ENCODE results near the gene GRIP2.

GRIP2 gene

DNA sequence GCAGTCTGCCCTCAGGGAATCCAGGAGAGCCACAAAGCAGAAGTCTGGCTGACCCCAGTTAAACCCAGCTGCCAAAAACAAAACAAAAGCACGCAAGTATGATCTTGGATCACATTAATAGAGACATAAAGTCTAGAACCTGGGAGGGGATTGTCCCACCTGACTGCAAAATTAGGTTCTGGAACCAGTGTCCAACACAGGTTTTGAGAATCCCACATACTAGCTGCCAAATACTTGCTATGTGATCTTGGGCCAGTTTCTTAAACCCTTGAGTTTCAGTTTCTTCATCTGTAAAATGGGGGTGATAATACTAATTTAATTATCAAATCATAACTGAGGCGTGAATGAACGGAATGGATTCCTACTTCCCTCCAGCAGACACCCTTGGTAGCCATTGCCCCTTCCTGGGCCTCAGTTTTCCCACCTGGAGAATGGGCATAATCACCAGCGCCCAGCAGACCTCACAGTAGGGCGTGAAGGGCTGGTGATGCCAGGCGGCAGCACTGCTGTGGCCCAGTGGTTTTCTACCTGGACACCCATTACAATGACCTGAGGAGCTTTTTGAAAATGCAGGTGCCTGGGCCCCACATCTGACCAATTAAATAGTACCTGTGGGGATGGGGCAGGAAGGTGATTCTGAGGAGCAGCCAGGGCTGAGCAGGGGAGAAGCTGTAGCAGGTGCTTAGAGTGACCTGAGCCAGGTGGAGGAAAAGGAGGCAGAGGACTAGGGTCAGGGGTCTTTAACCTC lies 32.2 kb downstream of the GRIP2 start:
- Histone ChIP-seq H3K4me3 (ENCODE audit: low read depth, low read length) (no peak overlapping the region), H3K9me3 (ENCODE audit: control insufficient read depth, insufficient read depth, low read depth, low read length) (no peaks in the 10 kb centered on the region; the same call in 1 of the 2 replicates), H3K27ac (ENCODE audit: extremely low read depth, low read depth, low read length) (no peak overlapping the region), H3K4me1 (ENCODE audit: control insufficient read depth, insufficient read depth, low read length) (no peaks in the 10 kb centered on the region), H3K36me3 (ENCODE audit: control insufficient read depth in 2 of 2, insufficient read depth in 1 of 2, low read length in 2 of 2) (no peaks in the 10 kb centered on the region)
- peak; percentile 31; the same call in 1 of the 2 replicates for TF ChIP-seq ZNF664 (tag by site-specific recombination; IDR thresholded peaks at IDR 0.05)
- TF ChIP-seq KLF10 (tag by site-specific recombination; IDR thresholded peaks at IDR 0.05): no peak
- ChIA-PET CTCF (interaction anchor here (0.6 to 2.7 kb wide), 24 partner anchors 8 to 611 kb away, joined by 3 to 34 read pairs (median 5); partner anchors contain the start of gene C3orf20), POLR2A (no interaction called here)

DNA sequence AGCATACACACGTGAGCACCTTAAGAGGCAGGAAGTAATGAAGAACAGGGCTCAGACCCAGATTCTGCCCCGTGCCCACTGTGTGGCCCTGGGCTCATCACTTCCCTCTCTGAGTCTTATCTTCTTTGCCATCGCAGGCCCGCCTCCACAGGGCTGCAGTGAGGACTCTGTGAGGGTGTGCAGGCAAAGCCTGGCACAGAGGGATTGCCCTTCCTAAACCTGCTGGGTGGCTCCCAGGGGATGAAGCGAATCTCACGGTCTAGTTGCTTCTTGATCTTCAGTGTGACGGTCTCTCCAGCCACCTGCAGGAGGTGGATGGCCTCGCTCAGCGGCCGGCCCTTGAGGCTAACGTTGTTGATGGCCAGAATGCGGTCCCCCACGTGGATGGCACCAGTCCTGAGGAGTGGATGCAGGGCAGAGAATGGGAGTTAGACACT lies 32.8 kb downstream of the GRIP2 start:
- Histone ChIP-seq H3K9me3 (ENCODE audit: control insufficient read depth, insufficient read depth, low read depth, low read length) (no peaks in the 10 kb centered on the region; the same call in 1 of the 2 replicates), H3K27ac (ENCODE audit: extremely low read depth, low read depth, low read length) (no peak overlapping the region), H3K36me3 (ENCODE audit: control insufficient read depth in 2 of 2, insufficient read depth in 1 of 2, low read length in 2 of 2) (no peaks in the 10 kb centered on the region), H3K4me1 (ENCODE audit: control insufficient read depth, insufficient read depth, low read length) (no peaks in the 10 kb centered on the region), H3K4me3 (ENCODE audit: low read depth, low read length) (no peak overlapping the region)
- CTCF ChIA-PET: interaction anchor here (2.2 to 2.7 kb wide), 3 partner anchors 10 to 40 kb away, joined by 6 to 34 read pairs (median 14); no protein-coding TSS in a partner anchor
- TF ChIP-seq, protein P1, sequence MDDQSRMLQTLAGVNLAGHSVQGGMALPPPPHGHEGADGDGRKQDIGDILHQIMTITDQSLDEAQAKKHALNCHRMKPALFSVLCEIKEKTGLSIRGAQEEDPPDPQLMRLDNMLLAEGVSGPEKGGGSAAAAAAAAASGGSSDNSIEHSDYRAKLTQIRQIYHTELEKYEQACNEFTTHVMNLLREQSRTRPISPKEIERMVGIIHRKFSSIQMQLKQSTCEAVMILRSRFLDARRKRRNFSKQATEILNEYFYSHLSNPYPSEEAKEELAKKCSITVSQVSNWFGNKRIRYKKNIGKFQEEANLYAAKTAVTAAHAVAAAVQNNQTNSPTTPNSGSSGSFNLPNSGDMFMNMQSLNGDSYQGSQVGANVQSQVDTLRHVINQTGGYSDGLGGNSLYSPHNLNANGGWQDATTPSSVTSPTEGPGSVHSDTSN (CRISPR knock-in tag; IDR thresholded peaks at IDR 0.05): no peak
- no peak for TF ChIP-seq ZNF792 (tag by site-specific recombination; IDR thresholded peaks at IDR 0.05)
- TF ChIP-seq, protein P2, sequence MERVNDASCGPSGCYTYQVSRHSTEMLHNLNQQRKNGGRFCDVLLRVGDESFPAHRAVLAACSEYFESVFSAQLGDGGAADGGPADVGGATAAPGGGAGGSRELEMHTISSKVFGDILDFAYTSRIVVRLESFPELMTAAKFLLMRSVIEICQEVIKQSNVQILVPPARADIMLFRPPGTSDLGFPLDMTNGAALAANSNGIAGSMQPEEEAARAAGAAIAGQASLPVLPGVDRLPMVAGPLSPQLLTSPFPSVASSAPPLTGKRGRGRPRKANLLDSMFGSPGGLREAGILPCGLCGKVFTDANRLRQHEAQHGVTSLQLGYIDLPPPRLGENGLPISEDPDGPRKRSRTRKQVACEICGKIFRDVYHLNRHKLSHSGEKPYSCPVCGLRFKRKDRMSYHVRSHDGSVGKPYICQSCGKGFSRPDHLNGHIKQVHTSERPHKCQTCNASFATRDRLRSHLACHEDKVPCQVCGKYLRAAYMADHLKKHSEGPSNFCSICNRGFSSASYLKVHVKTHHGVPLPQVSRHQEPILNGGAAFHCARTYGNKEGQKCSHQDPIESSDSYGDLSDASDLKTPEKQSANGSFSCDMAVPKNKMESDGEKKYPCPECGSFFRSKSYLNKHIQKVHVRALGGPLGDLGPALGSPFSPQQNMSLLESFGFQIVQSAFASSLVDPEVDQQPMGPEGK (tag by site-specific recombination; IDR thresholded peaks at IDR 0.05): no peak
- no peak for TF ChIP-seq ZBTB17 (tag by site-specific recombination; IDR thresholded peaks at IDR 0.05)
- POLR2A ChIA-PET: no interaction called here

DNA sequence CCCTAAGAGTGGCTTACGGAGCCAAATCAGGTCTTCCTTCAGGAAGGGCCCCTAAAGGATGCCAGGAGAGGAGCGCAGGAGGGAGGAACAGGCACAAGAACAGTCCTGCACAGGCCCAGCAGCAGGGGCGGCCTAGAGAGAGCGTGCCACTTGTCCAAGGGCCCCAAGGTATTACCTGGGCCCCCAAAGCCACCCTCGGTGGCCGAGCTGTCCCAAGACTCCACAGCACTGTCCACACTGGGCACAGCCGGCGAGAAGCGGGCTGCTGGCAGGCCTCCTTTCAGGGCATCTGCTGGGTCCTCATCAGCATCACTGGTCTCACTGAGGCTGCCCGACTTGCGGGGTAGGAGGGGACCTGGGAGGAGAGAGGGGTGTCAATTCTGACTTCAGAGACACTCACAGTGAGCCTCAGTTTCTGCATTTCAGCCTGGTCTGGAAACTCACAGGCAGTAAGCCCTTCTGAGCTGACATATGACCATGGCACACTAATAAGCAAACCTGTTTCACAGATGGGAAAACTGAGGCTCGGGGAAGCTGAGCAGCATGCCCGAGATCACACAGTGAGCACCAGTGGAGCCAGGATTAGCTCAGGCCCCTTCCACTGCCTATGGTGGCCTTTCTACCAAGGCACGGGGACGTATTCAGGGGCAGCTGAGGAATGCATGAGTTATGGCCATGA lies 33.4 kb downstream of the GRIP2 start:
- Histone ChIP-seq H3K4me1 (ENCODE audit: control insufficient read depth, insufficient read depth, low read length) (no peaks in the 10 kb centered on the region), H3K9me3 (ENCODE audit: control insufficient read depth, insufficient read depth, low read depth, low read length) (no peaks in the 10 kb centered on the region; the same call in 1 of the 2 replicates), H3K36me3 (ENCODE audit: control insufficient read depth in 2 of 2, insufficient read depth in 1 of 2, low read length in 2 of 2) (no peaks in the 10 kb centered on the region), H3K4me3 (ENCODE audit: low read depth, low read length) (no peak overlapping the region), H3K27ac (ENCODE audit: extremely low read depth, low read depth, low read length) (no peak overlapping the region)
- CTCF ChIA-PET: interaction anchor here (1.1 to 2.2 kb wide), 2 partner anchors 9 to 41 kb away, joined by 3 to 6 read pairs; no protein-coding TSS in a partner anchor
- POLR2A ChIA-PET: no interaction called here
- no peak for TF ChIP-seq MEIS1 (CRISPR knock-in tag; IDR thresholded peaks at IDR 0.05; ENCODE audit: borderline replicate concordance)
- no peak for TF ChIP-seq ZSCAN16 (tag by site-specific recombination; IDR thresholded peaks at IDR 0.05)
- no peak for TF ChIP-seq ZNF768 (tag by site-specific recombination; IDR thresholded peaks at IDR 0.05)
- no peak for TF ChIP-seq ZNF664 (tag by site-specific recombination; IDR thresholded peaks at IDR 0.05)
- TF ChIP-seq ZNF830 (tag by site-specific recombination; IDR thresholded peaks at IDR 0.05; ENCODE audit: low read depth): no peak
- no peak for TF ChIP-seq YY1 (tag by site-specific recombination; IDR thresholded peaks at IDR 0.05)
- TF ChIP-seq ZNF660 (tag by site-specific recombination; IDR thresholded peaks at IDR 0.05): no peak
